GM23338 (cell line): Measurements from ENCODE around the gene TLE2. TPM values are rescaled to one million over a fixed set of nuclear protein-coding genes. Genes with fewer than 3 reads are reported as not detected.

Source experiments
- ATAC-seq: fragments of 200-7000 bp; cut with Tn5 transposase; 3 replicates; pipeline ENCODE4 v1.9.1; 2020
- DNase-seq: peaks from one replicate; pipeline ENCODE4 v3.0.0-alpha.2; 2015; ENCODE audit warnings: low spot score
- H2AFZ ChIP-seq: fragments of 200-600 bp; sonication (generic); 2 replicates; pipeline ENCODE4 v1.8.0; 2016; ENCODE audit warnings: antibody characterized with exemption, mild to moderate bottlenecking, moderate library complexity
- H3F3A ChIP-seq: fragments of 200-600 bp; sonication (generic); replicated peaks from 2 replicates; pipeline ENCODE4 v1.8.0; 2017; ENCODE audit warnings: antibody characterized with exemption, mixed run types, low read depth
- H3K27ac ChIP-seq: fragments of 200-600 bp; sonication (generic); 2 replicates; pipeline ENCODE4 v1.6.1; 2016; ENCODE audit warnings: low read depth
- H3K27me3 ChIP-seq: fragments of 200-600 bp; sonication (generic); 2 replicates; pipeline ENCODE4 v1.8.0; 2016; ENCODE audit warnings: mild to moderate bottlenecking, mixed run types, moderate library complexity; ENCODE audit not compliant: insufficient read depth
- H3K36me3 ChIP-seq: fragments of 200-600 bp; sonication (generic); 2 replicates; pipeline ENCODE4 v1.8.0; 2016; ENCODE audit warnings: mild to moderate bottlenecking; ENCODE audit not compliant: insufficient read depth
- H3K4me1 ChIP-seq: fragments of 200-600 bp; sonication (generic); 2 replicates; pipeline ENCODE4 v1.8.0; 2016; ENCODE audit warnings: mild to moderate bottlenecking, moderate library complexity; ENCODE audit not compliant: insufficient read depth
- H3K4me2 ChIP-seq: fragments of 200-600 bp; sonication (generic); 2 replicates; pipeline ENCODE4 v1.7.1; 2017; ENCODE audit warnings: mixed run types
- H3K4me3 ChIP-seq: fragments of 200-600 bp; sonication (generic); 2 replicates; pipeline ENCODE4 v1.6.1; 2016; ENCODE audit warnings: mixed run types
- H3K79me2 ChIP-seq: fragments of 200-600 bp; sonication (generic); replicated peaks from 2 replicates; pipeline ENCODE4 v1.8.0; 2017; ENCODE audit warnings: mild to moderate bottlenecking; ENCODE audit not compliant: insufficient read depth
- H3K9me2 ChIP-seq: fragments of 200-600 bp; sonication (generic); 2 replicates; pipeline ENCODE4 v1.8.0; 2017; ENCODE audit not compliant: insufficient read depth
- H4K20me1 ChIP-seq: fragments of 200-600 bp; sonication (generic); replicated peaks from 2 replicates; pipeline ENCODE4 v1.8.0; 2017; ENCODE audit warnings: mild to moderate bottlenecking; ENCODE audit not compliant: insufficient read depth
- H3K27ac Mint-ChIP-seq: 2 replicates; pipeline ENCODE4 v1.8.0; 2020; ENCODE audit warnings: inconsistent platforms, mild to moderate bottlenecking, moderate library complexity, mixed read lengths
- H3K27me3 Mint-ChIP-seq: 3 replicates; pipeline ENCODE4 v1.8.0; 2022; ENCODE audit warnings: low read depth, mild to moderate bottlenecking, moderate library complexity, mixed read lengths, inconsistent platforms; ENCODE audit not compliant: insufficient read depth, poor library complexity
- H3K36me3 Mint-ChIP-seq: 3 replicates; pipeline ENCODE4 v1.8.0; 2021; ENCODE audit warnings: low read depth, mild to moderate bottlenecking, inconsistent platforms, moderate library complexity, mixed read lengths
- H3K4me1 Mint-ChIP-seq: 3 replicates; pipeline ENCODE4 v1.8.0; 2020; ENCODE audit warnings: mild to moderate bottlenecking, inconsistent platforms, mixed read lengths
- H3K4me3 Mint-ChIP-seq: 3 replicates; pipeline ENCODE4 v1.8.0; 2021; ENCODE audit warnings: moderate library complexity, mild to moderate bottlenecking, inconsistent platforms, mixed read lengths
- H3K9me3 Mint-ChIP-seq: 3 replicates; pipeline ENCODE4 v1.8.0; 2020; ENCODE audit warnings: moderate library complexity, mild to moderate bottlenecking, inconsistent platforms, mixed read lengths
- EZH2 ChIP-seq: fragments of 200-600 bp; sonication (generic); IDR thresholded peaks from one replicate; pipeline ENCODE4 v1.8.0; 2017; ENCODE audit warnings: antibody characterized with exemption, mild to moderate bottlenecking, low read depth; ENCODE audit not compliant: unreplicated experiment
- EZH2phosphoT487 ChIP-seq: fragments of 200-600 bp; sonication (generic); IDR thresholded peaks from one replicate; pipeline ENCODE4 v1.8.1; 2018; ENCODE audit warnings: antibody characterized with exemption; ENCODE audit not compliant: unreplicated experiment
- JUNB ChIP-seq: IDR thresholded peaks from one replicate; pipeline ENCODE4 v1.6.1; 2016; ENCODE audit warnings: antibody characterized with exemption; ENCODE audit not compliant: unreplicated experiment
- POLR2AphosphoS5 ChIP-seq: IDR thresholded peaks from 2 replicates; pipeline ENCODE4 v1.6.1; 2016; ENCODE audit warnings: antibody characterized with exemption, low read depth
- ZNF114 ChIP-seq: fragments of 250-450 bp; sonication (Bioruptor Pico); IDR thresholded peaks from 2 replicates; pipeline ENCODE4 v1.5.0; 2020; ENCODE audit warnings: mild to moderate bottlenecking, moderate library complexity
- polyA plus RNA-seq: library from polyadenylated mRNA; unstranded; fragments of >200 nt; fragmentation: Nextera tagmentation; extraction: Ambion mirVana; gene quantifications from 2 replicates; pipeline ENCODE4 v1.2.1, GENCODE V29; 2016
- total RNA-seq: library from RNA; depleted of rRNA; stranded (reverse); fragments of >200 nt; shearing (Covaris generic); gene quantifications from 2 replicates; pipeline ENCODE4 v1.2.3, GENCODE V29; 2014
- TF ChIP-seq, protein P1 (sequence below): fragments of 250-450 bp; sonication (Bioruptor Pico); IDR thresholded peaks from 2 replicates; pipeline ENCODE4 v1.5.0; 2020; ENCODE audit warnings: mild to moderate bottlenecking, moderate library complexity
- TF ChIP-seq, protein P2 (sequence below), 2 experiments: fragments of 200-600 bp in 1 of 2; sonication (generic) in 1 of 2; conservative IDR thresholded peaks; 2 replicates each; pipeline versions ENCODE4 v1.5.1 to v1.6.1; 2016 to 2017; ENCODE audit warnings: antibody characterized with exemption in 2 of 2, low read depth in 2 of 2, mild to moderate bottlenecking in 2 of 2, moderate library complexity in 1 of 2

TLE2 gene
- total and polyA plus RNA-seq, 2 experiments from 2014 or later = 5.2 to 22.8 TPM

GRCh38 chr19:3034656-3035541 lies 5.8 kb upstream of the TLE2 start:
- Histone ChIP-seq H3K4me2 (peak overlapping the region; percentile 82), H3K36me3 (no peaks in the 10 kb centered on the region), H3K4me3 (peak overlapping the region; percentile 59), H3K27ac (no peak overlapping the region), H3K27me3 (peaks cover 61% of the 10 kb centered on the region), H3F3A (peaks cover 17% of the 10 kb centered on the region), H3K4me1 (peaks cover 8% of the 10 kb centered on the region), H3K9me2 (no peaks in the 10 kb centered on the region), H2AFZ (peak overlapping the region; percentile 35; the same call in 1 of the 2 replicates), H4K20me1 (no peaks in the 10 kb centered on the region), H3K79me2 (no peaks in the 10 kb centered on the region)
- Mint-ChIP-seq H3K36me3 (no peaks in the 10 kb centered on the region; the same call in 1 of the 3 replicates), H3K27ac (peak overlapping the region; percentile 96), H3K27me3 (peaks cover 57% of the 10 kb centered on the region), H3K9me3 (peaks cover 3% of the 10 kb centered on the region; the same call in 1 of the 3 replicates), H3K4me1 (peaks cover 22% of the 10 kb centered on the region), H3K4me3 (peak overlapping the region; percentile 77)
- no peak for TF ChIP-seq JUNB
- TF ChIP-seq, protein P1, sequence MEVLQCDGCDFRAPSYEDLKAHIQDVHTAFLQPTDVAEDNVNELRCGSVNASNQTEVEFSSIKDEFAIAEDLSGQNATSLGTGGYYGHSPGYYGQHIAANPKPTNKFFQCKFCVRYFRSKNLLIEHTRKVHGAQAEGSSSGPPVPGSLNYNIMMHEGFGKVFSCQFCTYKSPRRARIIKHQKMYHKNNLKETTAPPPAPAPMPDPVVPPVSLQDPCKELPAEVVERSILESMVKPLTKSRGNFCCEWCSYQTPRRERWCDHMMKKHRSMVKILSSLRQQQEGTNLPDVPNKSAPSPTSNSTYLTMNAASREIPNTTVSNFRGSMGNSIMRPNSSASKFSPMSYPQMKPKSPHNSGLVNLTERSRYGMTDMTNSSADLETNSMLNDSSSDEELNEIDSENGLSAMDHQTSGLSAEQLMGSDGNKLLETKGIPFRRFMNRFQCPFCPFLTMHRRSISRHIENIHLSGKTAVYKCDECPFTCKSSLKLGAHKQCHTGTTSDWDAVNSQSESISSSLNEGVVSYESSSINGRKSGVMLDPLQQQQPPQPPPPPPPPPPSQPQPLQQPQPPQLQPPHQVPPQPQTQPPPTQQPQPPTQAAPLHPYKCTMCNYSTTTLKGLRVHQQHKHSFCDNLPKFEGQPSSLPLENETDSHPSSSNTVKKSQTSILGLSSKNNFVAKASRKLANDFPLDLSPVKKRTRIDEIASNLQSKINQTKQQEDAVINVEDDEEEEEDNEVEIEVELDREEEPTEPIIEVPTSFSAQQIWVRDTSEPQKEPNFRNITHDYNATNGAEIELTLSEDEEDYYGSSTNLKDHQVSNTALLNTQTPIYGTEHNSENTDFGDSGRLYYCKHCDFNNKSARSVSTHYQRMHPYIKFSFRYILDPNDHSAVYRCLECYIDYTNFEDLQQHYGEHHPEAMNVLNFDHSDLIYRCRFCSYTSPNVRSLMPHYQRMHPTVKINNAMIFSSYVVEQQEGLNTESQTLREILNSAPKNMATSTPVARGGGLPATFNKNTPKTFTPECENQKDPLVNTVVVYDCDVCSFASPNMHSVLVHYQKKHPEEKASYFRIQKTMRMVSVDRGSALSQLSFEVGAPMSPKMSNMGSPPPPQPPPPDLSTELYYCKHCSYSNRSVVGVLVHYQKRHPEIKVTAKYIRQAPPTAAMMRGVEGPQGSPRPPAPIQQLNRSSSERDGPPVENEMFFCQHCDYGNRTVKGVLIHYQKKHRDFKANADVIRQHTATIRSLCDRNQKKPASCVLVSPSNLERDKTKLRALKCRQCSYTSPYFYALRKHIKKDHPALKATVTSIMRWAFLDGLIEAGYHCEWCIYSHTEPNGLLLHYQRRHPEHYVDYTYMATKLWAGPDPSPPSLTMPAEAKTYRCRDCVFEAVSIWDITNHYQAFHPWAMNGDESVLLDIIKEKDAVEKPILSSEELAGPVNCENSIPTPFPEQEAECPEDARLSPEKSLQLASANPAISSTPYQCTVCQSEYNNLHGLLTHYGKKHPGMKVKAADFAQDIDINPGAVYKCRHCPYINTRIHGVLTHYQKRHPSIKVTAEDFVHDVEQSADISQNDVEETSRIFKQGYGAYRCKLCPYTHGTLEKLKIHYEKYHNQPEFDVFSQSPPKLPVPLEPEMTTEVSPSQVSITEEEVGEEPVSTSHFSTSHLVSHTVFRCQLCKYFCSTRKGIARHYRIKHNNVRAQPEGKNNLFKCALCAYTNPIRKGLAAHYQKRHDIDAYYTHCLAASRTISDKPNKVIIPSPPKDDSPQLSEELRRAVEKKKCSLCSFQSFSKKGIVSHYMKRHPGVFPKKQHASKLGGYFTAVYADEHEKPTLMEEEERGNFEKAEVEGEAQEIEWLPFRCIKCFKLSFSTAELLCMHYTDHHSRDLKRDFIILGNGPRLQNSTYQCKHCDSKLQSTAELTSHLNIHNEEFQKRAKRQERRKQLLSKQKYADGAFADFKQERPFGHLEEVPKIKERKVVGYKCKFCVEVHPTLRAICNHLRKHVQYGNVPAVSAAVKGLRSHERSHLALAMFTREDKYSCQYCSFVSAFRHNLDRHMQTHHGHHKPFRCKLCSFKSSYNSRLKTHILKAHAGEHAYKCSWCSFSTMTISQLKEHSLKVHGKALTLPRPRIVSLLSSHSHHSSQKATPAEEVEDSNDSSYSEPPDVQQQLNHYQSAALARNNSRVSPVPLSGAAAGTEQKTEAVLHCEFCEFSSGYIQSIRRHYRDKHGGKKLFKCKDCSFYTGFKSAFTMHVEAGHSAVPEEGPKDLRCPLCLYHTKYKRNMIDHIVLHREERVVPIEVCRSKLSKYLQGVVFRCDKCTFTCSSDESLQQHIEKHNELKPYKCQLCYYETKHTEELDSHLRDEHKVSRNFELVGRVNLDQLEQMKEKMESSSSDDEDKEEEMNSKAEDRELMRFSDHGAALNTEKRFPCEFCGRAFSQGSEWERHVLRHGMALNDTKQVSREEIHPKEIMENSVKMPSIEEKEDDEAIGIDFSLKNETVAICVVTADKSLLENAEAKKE (CRISPR knock-in tag) = no peak
- no peak for TF ChIP-seq EZH2
- 0 out of 2 replicates have a peak, but pooled peaks have one; percentile 6 for TF ChIP-seq POLR2AphosphoS5
- ATAC-seq = peak; percentile 9
- DNase-seq = peak; percentile 53

DNA sequence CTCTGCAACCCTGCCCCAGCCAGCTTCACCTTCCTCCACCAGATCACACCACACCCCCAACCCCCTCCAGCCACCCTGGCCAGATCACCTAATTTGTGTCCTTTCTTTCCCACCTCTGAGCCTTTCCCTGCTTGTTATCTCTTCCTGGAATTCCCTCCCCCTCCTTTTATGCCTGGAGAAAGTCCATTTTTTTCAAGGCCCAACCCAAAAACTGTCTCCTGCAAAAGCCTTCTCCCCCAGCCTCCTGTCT lies 5.3 kb upstream of the TLE2 start:
- Histone ChIP-seq H3K27me3 (peaks cover 67% of the 10 kb centered on the region), H4K20me1 (no peaks in the 10 kb centered on the region), H3K4me2 (peak overlapping the region; percentile 82), H3K36me3 (no peaks in the 10 kb centered on the region), H3K4me3 (peak overlapping the region; percentile 59), H3K79me2 (no peaks in the 10 kb centered on the region), H2AFZ (no peak overlapping the region), H3K4me1 (peaks cover 8% of the 10 kb centered on the region), H3F3A (peaks cover 17% of the 10 kb centered on the region), H3K27ac (no peak overlapping the region), H3K9me2 (no peaks in the 10 kb centered on the region)
- ATAC-seq (no peak), DNase-seq (no peak)
- Mint-ChIP-seq H3K4me3 (peak overlapping the region; percentile 77), H3K9me3 (peaks cover 3% of the 10 kb centered on the region; the same call in 1 of the 3 replicates), H3K27ac (no peak overlapping the region), H3K36me3 (no peaks in the 10 kb centered on the region; the same call in 1 of the 3 replicates), H3K27me3 (peaks cover 56% of the 10 kb centered on the region), H3K4me1 (peaks cover 17% of the 10 kb centered on the region)
- TF ChIP-seq ZNF114 (CRISPR knock-in tag) (no peak), EZH2phosphoT487 (no peak), POLR2AphosphoS5 (no peak)
- TF ChIP-seq, protein P2, sequence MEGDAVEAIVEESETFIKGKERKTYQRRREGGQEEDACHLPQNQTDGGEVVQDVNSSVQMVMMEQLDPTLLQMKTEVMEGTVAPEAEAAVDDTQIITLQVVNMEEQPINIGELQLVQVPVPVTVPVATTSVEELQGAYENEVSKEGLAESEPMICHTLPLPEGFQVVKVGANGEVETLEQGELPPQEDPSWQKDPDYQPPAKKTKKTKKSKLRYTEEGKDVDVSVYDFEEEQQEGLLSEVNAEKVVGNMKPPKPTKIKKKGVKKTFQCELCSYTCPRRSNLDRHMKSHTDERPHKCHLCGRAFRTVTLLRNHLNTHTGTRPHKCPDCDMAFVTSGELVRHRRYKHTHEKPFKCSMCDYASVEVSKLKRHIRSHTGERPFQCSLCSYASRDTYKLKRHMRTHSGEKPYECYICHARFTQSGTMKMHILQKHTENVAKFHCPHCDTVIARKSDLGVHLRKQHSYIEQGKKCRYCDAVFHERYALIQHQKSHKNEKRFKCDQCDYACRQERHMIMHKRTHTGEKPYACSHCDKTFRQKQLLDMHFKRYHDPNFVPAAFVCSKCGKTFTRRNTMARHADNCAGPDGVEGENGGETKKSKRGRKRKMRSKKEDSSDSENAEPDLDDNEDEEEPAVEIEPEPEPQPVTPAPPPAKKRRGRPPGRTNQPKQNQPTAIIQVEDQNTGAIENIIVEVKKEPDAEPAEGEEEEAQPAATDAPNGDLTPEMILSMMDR (conservative IDR thresholded peaks at IDR 0.05; ENCODE audit: low read depth in 2 of 2) = no peak
